KMS-11 (cell line): ENCODE data around the gene ALS2.

ENCODE experiments used
- H2AFZ ChIP-seq: fragments of 200-600 bp; sonication (generic); 2 replicates; pipeline ENCODE4 v1.6.1; 2016; ENCODE audit warnings: antibody characterized with exemption, mixed run types, low read depth
- H3K27ac ChIP-seq: fragments of 200-600 bp; sonication (generic); 2 replicates; pipeline ENCODE4 v1.6.1; 2016; ENCODE audit warnings: mild to moderate bottlenecking, mixed run types
- H3K27me3 ChIP-seq: fragments of 200-600 bp; sonication (generic); 2 replicates; pipeline ENCODE4 v1.6.1; 2017; ENCODE audit warnings: mild to moderate bottlenecking, low read depth, mixed run types, moderate library complexity; ENCODE audit not compliant: insufficient read depth
- H3K36me3 ChIP-seq: fragments of 200-600 bp; sonication (generic); 2 replicates; pipeline ENCODE4 v1.6.1; 2017; ENCODE audit warnings: mild to moderate bottlenecking, mixed run types; ENCODE audit not compliant: insufficient read depth
- H3K4me1 ChIP-seq: fragments of 200-600 bp; sonication (generic); 2 replicates; pipeline ENCODE4 v1.6.1; 2016; ENCODE audit warnings: mild to moderate bottlenecking, low read depth, mixed run types; ENCODE audit not compliant: poor library complexity, severe bottlenecking
- H3K4me2 ChIP-seq: fragments of 200-600 bp; sonication (generic); 2 replicates; pipeline ENCODE4 v1.7.0; 2016; ENCODE audit warnings: mild to moderate bottlenecking, mixed run types
- H3K4me3 ChIP-seq: fragments of 200-600 bp; sonication (generic); IDR thresholded peaks from 2 replicates; pipeline ENCODE4 v1.6.1; 2017; ENCODE audit warnings: low read depth, low read length, mixed read lengths; ENCODE audit not compliant: insufficient read depth
- H3K79me2 ChIP-seq: fragments of 200-600 bp; sonication (generic); 2 replicates; pipeline ENCODE4 v1.6.1; 2016; ENCODE audit warnings: low read depth, mixed run types; ENCODE audit not compliant: insufficient read depth
- H3K9ac ChIP-seq: fragments of 200-600 bp; sonication (generic); 2 replicates; pipeline ENCODE4 v1.6.1; 2016; ENCODE audit warnings: mild to moderate bottlenecking, mixed run types
- H4K20me1 ChIP-seq: fragments of 200-600 bp; sonication (generic); 2 replicates; pipeline ENCODE4 v1.6.1; 2016; ENCODE audit warnings: mild to moderate bottlenecking, mixed run types; ENCODE audit not compliant: insufficient read depth
- CTCF ChIP-seq: fragments of 200-600 bp; sonication (generic); conservative IDR thresholded peaks from 2 replicates; pipeline ENCODE4 v1.6.1; 2017; ENCODE audit warnings: low read depth, mild to moderate bottlenecking, antibody characterized with exemption, low read length, moderate library complexity, mixed read lengths

ALS2 gene

GRCh38 chr2:201794294-201794693 lies 13.6 kb upstream of the ALS2 start:
- no peak for TF ChIP-seq CTCF
- Histone ChIP-seq H3K4me2 (no peak overlapping the region), H3K36me3 (no peaks in the 10 kb centered on the region), H3K27me3 (no peaks in the 10 kb centered on the region), H4K20me1 (no peaks in the 10 kb centered on the region), H3K79me2 (no peaks in the 10 kb centered on the region), H2AFZ (no peak overlapping the region), H3K9ac (no peak overlapping the region), H3K27ac (no peak overlapping the region), H3K4me3 (no peak overlapping the region), H3K4me1 (no peaks in the 10 kb centered on the region)

GRCh38 chr2:201793631-201794030 lies 12.9 kb upstream of the ALS2 start:
- H3K27me3 ChIP-seq: no peaks in the 10 kb centered on the region

GRCh38 chr2:201790989-201791388 lies 10.3 kb upstream of the ALS2 start:
- no peak overlapping the region for H3K4me3 ChIP-seq
- no peak overlapping the region for H3K9ac ChIP-seq
- H3K4me1 ChIP-seq: no peaks in the 10 kb centered on the region
- H3K27ac ChIP-seq: no peak overlapping the region
- no peak for TF ChIP-seq CTCF
- no peaks in the 10 kb centered on the region for H3K27me3 ChIP-seq
- H3K79me2 ChIP-seq: no peaks in the 10 kb centered on the region
- H3K4me2 ChIP-seq: no peak overlapping the region
- H3K36me3 ChIP-seq: no peaks in the 10 kb centered on the region
- H2AFZ ChIP-seq: no peak overlapping the region
- H4K20me1 ChIP-seq: no peaks in the 10 kb centered on the region

More at GRCh38 chr2:201793631-201794030, 12.9 kb upstream of the ALS2 start:
- Histone ChIP-seq H4K20me1 (no peaks in the 10 kb centered on the region), H3K4me2 (no peak overlapping the region), H3K36me3 (no peaks in the 10 kb centered on the region), H3K4me3 (no peak overlapping the region), H3K9ac (no peak overlapping the region), H3K79me2 (no peaks in the 10 kb centered on the region), H3K27ac (no peak overlapping the region), H3K4me1 (no peaks in the 10 kb centered on the region), H2AFZ (no peak overlapping the region)
- no peak for TF ChIP-seq CTCF

- H2AFZ ChIP-seq: no peak overlapping the region
- no peaks in the 10 kb centered on the region for H4K20me1 ChIP-seq
- no peaks in the 10 kb centered on the region for H3K79me2 ChIP-seq
- H3K4me2 ChIP-seq: no peak overlapping the region
- H3K4me3 ChIP-seq: no peak overlapping the region
- no peaks in the 10 kb centered on the region for H3K36me3 ChIP-seq
- no peak for TF ChIP-seq CTCF
- H3K27ac ChIP-seq: no peak overlapping the region
- no peaks in the 10 kb centered on the region for H3K4me1 ChIP-seq
- no peaks in the 10 kb centered on the region for H3K27me3 ChIP-seq
- no peak overlapping the region for H3K9ac ChIP-seq
These were observed 9.6 kb upstream of the ALS2 start for GRCh38 chr2:201790291-201790690.
